Measurements from ENCODE around the gene VSTM2B. TPM values are rescaled to one million over a fixed set of nuclear protein-coding genes. Genes with fewer than 3 reads are reported as not detected.

The VSTM2B gene
- polyA plus RNA-seq, 3 donors: 0.17 to 0.69 (median 0.29) TPM

- DNase-seq (ENCODE audit: low read depth in 3 of 3, low spot score in 2 of 3): no peak
These were observed 29.8 kb upstream of the VSTM2B start for GRCh38 chr19:29495901-29496441.

DNA sequence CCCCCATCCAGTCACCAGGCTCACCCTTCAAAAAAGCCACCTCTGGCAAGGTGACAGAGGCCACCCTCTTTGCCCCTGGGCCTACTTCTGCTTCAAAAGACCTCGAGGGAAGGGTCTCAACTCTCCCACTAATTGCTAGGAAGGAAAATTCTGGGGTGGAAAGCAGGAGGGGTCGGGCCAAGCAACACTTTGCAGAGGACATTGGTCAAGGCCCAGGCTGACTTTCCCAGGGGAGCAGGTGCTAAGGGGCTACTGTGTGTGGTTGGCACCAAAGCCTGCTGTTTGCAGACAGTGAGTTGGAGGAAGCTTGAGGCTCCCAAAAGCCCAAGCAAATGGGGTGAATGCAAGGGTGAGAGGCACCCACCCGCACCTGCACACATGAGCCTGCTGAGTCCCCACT is 28.6 kb upstream of the VSTM2B start:
- no peak for DNase-seq (ENCODE audit: low read depth in 3 of 3, low spot score in 2 of 3)

DNA sequence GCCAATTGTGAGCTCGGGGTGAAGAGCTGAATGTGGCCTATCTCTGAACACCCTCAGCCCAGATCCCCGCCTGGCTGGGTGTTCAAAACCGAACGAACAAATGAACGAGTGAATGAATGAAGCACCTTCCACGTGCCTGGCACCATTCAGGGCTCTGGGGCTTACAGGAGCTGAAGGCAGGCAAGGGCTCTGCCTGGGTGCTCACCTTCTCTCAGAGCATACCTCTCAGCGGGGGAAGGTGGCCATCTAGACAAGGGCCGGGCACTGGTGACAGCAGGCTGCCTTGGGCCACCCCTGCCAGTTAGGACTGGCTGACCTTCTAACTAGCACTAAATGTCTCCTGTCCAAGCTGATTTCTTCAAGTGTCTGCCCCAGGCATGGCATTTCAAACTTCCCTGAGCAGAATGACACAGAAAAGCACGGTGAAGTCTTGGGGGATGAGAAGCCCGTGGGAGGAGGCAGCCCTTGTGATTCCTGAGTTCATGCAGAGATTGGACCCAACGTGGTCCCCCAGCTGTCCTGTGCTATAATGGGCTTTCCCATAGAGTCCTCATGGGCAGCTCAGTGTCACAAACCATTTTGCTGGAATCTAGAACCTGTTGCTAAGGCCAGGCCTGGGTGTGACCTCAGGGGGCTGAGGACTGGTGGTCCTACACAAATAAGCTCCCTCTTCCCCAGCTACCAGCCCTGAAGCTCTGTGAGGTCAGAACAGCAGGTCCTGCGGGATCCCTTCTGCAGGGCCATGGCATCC is 27.9 kb upstream of the VSTM2B start:
- no peak for DNase-seq (ENCODE audit: low read depth in 3 of 3, low spot score in 2 of 3)

DNA sequence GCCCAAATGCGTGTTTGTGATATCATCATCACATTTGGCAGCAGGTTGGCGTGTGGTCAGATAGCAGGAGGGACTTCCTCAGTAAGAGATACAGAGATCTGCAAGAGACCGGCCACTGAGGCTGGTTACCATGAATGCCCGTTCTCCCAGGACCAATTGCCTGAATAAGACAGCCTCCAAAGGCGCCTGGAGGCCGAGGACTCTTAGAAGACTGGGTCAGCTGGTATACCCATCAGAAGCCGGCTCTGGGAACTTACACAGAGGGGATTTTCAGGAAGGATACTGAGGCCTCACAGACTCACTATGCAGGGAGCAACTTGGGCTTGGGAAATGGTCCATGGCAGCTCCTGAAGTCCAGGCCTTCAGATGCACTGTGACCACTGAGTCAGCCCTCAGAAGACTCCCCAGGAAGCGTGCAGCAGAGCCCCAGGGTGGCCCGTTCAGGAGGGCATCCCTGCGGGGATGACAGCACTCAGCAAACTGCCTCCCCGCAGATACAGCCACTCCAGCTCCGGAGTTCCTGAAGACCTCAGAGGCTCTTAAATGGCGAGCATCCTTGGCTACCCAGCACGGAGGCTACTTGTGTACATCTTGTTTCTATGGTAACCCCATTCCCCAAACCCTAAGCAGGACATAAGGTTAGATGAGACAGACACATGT is 26.4 kb upstream of the VSTM2B start:
- DNase-seq (ENCODE audit: low read depth in 3 of 3, low spot score in 2 of 3): no peak

GRCh38 chr19:29499921-29500590 is 25.7 kb upstream of the VSTM2B start:
- no peak for DNase-seq (ENCODE audit: low read depth in 3 of 3, low spot score in 2 of 3)

DNA sequence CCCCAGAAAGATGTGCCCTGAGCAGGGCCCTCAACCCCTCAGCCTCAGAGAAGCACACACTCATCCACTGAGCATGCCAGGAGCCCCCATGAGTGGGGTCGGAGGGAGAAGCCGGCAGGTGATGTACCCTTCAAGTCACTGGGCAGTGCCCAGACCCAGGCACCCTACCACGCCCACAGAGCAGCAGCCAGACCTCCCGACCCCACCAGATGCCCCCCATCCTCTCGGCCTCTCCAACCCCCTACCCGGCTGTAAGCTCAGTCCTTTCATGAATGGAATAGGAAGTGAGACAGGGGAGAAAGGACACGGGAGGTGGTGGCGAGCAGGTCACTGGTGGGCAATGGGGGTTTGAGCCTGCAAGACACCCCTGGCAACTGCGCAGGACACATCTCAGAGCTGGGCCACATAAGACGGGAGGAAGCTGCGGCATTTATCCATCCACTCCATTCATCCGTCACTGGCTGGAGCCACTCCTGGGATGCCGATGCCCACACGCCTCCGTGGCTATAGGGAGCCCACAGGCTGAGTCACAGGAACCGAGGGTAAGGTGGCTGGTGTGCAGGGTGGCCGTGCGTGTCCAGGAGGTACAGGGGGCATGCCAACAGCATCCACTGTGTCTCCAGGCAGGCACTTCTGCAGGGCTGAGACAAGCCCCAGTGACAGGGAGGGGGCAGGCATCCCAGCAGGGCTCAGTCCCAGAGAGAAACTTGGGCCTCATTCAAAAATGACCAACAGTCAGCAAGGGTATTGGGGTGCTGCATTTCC is 23.8 kb upstream of the VSTM2B start:
- DNase-seq (ENCODE audit: low read depth in 3 of 3, low spot score in 2 of 3): no peak

GRCh38 chr19:29502581-29502850 is 23.3 kb upstream of the VSTM2B start:
- DNase-seq (ENCODE audit: low read depth in 3 of 3, low spot score in 2 of 3): no peak

DNA sequence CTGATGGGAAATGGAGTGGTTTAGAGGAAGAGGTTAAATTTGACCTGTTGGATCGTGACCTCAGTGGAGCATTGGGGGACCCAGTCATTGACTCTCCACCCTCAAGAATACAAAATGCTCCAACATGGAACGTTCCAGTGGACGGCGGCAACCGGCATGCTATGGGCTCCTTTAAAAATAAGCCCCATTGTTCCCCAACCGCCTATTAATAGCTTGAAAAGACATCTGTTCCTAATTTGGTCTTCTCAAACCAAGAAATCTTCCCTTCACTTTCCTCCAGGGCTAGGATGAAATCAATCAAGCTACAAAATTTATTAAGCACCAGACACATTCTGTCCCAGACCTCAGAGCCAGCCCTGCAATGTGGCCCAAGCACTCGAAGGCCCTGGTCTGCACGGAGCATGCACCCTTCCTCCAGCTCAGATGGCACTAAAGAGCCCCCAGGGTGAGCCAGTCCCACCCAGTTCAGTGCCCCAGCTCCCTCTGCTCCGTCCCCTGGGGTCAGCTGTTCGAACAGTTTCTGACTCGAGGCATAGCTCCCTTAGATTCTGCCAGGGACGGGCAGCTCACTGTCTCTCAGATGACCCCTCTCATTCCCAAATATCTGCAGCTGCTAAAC is 22.5 kb upstream of the VSTM2B start:
- no peak for DNase-seq (ENCODE audit: low read depth in 3 of 3, low spot score in 2 of 3)

DNA sequence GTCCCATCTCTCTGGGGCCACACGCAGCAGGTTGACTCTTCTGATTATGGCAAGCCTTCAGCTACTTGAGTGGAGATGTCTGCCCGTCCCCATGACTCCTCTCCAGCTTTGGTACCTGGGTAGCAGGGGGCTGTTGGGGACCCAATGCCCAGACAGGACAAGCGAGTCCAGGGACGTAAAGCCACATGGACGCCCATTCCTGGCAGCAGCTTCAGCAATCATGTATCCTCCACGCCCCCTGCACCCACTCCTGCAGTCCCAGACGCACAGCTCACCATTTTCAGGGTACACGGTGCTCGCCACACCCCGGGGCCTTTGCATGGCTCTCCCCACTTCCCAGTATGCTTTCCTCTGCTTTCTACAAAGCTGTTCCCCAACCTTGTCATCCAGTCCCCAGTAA is 22.0 kb upstream of the VSTM2B start:
- DNase-seq (ENCODE audit: low read depth in 3 of 3, low spot score in 2 of 3): no peak

DNA sequence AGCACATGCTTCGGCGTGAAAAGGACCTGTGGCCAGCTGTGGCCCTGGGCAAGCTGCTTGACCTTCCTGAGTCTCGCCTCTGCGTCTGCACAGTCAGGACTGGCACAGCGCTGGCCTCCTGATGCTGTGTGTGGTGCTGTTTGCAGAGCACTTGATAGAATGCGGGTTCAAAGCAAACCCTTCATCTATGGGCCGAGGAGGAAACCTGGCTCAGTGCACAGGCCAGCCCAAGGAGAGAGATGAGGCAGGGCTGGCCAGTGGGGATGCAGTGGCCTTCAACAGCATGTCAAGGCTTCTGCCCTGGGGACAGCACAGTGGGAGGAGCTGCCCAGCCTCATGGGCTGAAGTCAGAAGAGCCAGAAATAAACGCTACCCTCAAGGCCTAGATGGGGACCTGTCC is 21.3 kb upstream of the VSTM2B start:
- no peak for DNase-seq (ENCODE audit: low read depth in 3 of 3, low spot score in 2 of 3)

GRCh38 chr19:29505097-29505824 is 20.5 kb upstream of the VSTM2B start:
- DNase-seq (ENCODE audit: low read depth in 3 of 3, low spot score in 2 of 3): no peak

- DNase-seq (ENCODE audit: low read depth in 3 of 3, low spot score in 2 of 3): no peak
These were observed 19.2 kb upstream of the VSTM2B start for GRCh38 chr19:29506619-29506911.

DNA sequence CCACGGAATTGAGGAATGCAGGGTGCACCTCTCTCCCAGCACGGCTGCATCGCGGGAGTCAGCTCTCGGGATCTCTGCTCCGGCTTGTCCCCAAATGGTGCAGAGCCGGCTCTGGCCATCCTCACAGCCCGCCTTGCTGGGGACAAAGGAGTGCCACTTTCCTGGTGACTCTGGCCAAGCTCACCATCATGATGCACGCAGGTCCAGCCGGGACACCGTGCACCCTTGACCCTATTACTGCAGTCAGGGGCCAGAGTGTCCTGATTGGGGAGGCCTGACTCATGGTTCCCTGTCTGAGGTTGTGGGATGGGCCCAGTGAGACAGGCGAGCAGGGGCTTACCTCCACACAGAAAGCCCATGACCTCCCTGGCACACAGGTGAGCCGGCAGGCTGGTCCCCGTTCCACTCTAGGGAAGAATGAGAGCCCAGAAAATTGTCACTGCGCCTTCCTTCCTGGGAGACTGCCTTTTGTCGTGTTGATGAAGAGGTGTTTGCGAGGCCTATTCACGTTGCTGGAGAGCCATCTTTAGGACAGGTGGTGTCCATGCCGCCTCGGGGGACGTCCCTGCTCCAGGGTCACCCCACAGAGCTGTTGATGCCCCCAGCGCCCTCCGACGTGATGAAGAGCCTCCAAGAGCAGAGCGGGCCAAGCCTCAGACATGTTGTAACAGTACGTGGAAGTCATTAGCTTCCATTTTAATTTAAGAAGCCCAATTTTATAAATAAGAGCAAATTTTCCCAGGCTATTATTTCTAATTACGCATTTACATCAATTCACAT is 18.5 kb upstream of the VSTM2B start:
- DNase-seq (ENCODE audit: low read depth in 3 of 3, low spot score in 2 of 3): no peak

GRCh38 chr19:29508181-29508580 is 17.6 kb upstream of the VSTM2B start:
- no peak for DNase-seq (ENCODE audit: low read depth in 3 of 3, low spot score in 2 of 3)

DNA sequence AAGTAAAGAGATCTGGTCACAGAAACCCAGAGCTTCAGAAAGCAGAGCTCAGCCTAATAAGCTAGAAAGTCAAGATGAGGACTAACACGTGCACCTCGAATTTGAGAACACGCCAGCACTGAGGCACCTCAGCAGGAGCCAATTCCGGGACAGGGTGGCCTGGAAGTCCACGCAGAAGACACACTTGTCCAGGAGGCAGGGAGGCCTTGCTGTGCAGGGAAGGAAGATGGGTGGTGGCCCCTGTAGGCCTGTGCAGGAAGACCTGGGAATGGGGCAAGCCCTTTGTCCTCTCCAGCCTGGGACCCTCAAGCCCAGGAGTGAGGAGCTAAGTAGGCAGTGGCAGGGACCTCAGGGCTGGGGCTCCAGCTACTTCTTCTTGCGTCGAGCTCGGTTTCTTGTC is 16.3 kb upstream of the VSTM2B start:
- DNase-seq (ENCODE audit: low read depth in 3 of 3, low spot score in 2 of 3): no peak

GRCh38 chr19:29510701-29511265 is 15.0 kb upstream of the VSTM2B start:
- no peak for DNase-seq (ENCODE audit: low read depth in 3 of 3, low spot score in 2 of 3)

GRCh38 chr19:29511768-29512167 is 14.0 kb upstream of the VSTM2B start:
- no peak for DNase-seq (ENCODE audit: low read depth in 3 of 3, low spot score in 2 of 3)

DNA sequence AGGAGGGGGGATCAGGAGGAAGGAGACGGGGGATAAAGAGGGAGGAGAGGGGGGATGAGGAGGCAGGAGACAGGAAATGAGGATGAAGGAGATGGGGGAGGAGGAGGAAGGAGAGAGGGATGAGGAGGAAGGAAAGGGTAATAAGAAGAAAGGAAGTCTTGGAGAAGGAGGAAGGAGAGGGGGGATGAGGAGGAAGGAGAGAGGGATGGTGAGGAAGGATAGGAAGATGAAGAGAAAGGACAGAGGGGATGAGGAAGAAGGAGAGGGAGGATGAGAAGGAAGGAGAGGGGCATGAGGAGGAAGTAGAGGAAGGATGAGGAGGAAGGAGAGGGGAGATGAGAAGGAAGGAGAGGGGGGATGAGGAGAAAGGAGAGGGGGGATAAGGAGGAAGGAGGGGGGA is 13.0 kb upstream of the VSTM2B start:
- no peak for DNase-seq (ENCODE audit: low read depth in 3 of 3, low spot score in 2 of 3)

DNA sequence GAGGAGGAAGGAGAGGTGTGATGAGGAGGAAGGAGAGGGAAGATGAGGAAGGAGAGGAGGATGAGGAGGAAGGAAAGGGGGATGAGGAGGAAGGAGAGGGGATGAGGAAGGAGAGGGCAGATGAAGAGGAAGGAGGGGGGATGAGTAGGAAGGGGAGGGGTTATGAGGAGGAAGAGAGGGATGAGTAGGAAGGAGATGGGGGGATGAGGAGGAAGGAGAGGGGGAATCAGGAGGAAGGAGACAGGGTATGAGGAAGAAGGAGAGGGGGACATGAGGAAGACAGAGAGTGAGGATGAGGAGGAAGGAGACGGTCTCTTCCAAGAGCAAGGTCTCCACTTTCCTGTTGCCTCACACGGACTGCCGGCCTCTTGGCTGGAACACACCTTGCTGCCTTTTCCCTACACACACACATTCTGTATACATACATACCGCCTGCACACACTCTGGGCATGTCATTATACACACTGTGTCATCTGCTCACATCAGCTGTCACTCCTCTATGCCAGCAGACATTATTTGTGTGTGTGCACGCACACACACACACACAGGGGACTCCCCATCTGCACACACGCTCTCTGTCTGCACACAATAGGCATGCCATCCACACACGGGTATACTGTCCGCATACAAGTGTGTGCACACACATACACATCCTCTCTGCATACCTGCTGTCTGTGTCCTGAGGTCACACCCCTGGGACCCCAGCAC is 11.1 kb upstream of the VSTM2B start:
- DNase-seq (ENCODE audit: low read depth in 3 of 3, low spot score in 2 of 3): no peak
